NCI-H345 (cell line): Measurements from ENCODE around the gene SCGB1D4.

Experiments used
- DNase-seq: peaks from one replicate; lab custom pipeline; 2025; lab: John Stamatoyannopoulos, UW

Gene SCGB1D4

DNA sequence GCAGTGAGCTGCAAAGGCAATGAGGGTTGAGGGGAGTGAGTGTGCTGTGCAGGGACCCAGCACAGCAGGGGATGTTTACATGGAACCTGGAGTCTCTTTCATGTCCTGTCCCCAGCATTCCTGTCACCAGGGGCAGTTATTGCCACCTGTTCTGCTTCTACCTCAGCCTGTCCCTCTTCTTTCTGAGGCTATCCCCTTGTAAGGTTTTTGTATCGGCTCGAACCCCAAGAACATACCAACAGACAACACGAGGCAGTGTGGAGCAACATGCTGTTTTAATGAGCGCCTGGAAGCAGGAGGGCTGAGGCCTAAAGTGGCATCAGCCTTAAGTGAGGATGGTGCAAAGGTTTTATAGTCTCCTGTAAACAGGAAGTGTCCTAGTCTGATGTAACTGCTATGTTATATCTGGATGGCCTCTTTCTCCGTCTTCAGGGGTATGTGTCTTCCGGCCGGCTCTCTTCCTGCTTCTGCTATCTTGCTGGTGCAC lies 25.0 kb downstream of the SCGB1D4 start:
- peak; percentile 5 for DNase-seq

DNA sequence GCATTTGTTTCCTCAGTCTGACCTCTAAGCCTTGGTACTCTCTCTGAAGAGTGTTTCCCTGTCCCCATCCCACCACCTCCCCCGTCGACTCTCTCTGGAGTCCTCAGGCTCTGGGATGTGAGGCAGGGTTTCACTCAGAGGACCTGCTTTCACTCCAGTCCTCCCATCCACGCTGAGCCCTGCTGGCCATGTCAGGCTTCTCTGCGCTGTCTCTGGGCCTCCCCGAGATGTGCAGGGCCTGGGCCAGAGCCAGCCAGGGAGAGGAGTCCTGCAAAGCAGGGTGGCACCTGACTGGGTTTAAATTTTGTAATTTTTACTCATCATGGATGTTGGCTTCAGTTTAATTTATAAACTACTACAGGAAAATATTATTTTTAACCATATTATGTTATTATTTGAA lies 25.6 kb downstream of the SCGB1D4 start:
- DNase-seq = no peak

DNA sequence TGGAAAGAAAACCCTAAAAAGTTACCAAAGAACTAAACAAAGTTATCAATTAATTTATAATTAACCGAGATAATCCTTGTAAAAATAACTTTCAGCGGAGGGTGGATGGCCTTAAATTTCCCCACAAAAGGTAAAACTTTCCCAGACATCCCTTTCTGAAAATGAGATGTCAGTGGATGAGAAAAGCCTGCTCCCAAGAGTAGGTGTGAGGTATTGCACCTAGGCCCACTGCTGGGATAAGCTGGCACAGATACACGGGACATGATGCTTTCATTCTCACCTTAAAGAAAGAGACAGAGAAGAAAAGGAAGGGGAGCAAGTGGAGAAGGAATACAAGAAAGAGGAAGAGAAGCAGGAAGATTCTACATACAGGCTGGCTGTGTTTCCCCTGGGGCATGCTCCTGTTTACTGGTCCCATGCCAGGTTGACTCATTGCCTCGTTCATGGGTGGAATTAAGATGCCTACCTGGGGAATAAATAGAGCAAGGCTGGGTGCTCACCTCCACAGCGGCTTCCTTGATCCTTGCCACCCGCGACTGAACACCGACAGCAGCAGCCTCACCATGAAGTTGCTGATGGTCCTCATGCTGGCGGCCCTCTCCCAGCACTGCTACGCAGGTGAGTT lies 29.1 kb downstream of the SCGB1D4 start, which contains the start of gene SCGB2A2:
SCGB2A2 (plus strand) TSS at position 505 of the 625 bp plus-strand sequence; CDS start at position 564, 59 bp downstream.
- peak; percentile 27 for DNase-seq

DNA sequence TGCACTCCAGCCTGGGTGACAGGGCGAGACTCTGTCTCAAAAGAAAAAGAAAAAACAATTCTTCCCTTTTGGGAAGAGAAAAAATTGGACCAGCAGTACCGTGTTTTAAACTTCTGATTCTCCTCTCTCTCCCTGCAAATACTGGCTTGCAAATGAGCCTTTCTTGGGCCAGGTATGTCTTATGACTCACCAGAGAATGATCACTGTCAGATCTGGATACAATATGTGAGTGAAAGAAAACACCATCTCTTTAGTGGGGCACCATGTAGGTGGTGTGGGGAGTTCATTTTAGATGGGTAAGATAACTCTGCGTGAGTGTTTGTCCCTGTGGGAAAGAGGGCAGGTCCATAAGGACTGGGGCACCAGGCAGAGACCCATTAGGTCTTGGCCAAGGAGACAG lies 31.3 kb downstream of the SCGB1D4 start:
- no peak for DNase-seq

DNA sequence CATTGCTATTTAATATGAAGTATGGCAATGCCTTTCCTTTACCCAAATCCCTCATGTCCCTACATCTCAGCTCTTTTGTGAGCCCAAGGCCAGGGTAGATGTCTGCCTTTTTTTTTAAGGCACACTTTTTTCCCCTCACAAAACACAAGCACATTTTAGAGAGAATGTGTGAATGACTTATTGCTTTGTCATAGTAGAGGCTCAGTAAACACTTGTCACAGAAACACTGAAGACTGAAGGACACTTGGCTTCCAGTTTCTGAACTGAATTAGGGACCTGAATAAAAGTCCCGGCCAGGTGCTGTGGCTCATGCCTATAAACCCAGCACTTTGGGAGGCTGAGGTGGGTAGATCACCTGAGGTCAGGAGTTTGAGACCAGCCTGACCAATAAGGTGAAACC lies 31.8 kb downstream of the SCGB1D4 start:
- no peak for DNase-seq

DNA sequence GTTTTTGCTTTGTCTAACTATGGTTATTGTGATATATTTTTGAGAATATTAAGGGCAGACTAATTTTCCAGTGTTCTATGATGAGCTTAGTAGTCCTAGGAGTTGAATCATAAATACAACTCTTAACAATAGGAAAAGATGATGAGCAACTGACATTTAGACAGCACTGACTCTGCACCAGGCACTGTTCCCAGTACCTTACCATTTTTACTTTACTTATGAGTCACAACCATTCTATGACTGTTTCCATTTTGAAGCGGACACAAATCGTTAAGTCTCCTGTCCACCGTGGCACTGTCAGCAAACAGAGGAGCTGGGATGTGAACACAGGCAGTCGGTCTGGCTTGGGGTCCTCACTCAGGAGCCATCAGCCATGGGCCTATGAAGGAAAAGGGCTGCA lies 32.3 kb downstream of the SCGB1D4 start:
- DNase-seq = peak; percentile 3

DNA sequence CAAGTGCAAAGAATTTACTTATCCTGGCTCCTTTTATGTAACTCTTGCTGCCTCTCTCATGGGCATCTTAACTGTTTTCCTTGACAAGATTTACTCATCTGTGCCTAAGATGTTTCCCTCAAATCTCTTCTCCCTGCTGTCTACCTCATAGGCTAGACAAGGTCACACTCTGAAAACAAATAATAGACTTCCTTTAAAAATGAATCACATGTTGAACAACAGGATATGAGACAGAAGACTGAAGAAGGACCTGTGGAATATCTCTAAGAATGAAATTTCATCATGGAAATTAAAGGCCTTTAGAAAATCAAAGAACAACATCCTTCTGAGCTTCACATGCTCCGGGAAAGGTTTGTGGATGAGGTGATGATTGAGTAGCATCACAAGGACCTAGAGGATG lies 34.9 kb downstream of the SCGB1D4 start:
- no peak for DNase-seq

DNA sequence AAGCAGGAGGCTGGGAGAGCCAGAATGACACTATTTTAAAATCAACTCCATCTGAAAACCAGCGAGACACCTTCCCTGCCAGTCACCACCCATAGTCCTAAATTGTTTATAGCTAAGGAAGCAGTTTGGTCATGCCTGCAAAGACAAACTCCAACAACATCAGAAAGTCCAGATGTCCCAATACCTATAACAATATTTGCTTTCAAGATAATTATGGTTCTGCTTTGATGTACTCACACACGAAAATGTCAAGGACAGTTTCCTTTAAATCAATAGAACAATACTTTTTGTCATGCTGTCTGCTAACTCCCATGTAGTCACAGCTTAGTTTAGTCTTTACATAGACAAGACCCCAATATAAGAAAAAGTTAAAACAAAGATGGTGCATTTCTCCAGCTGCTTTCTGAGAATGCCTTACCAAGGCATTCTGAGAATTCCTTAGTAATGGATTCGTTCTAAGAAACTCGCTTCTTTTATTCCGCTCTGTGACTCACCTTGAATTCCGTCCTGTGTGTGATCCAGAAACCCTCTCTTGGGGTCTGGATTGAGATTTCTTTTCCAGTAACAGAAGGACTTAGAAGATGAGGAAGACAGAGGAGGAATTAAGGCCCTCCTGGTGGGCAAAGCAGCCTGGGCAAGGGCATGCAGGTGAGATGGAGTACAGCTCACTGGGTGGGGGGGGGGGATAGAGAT lies 38.5 kb downstream of the SCGB1D4 start:
- no peak for DNase-seq

DNA sequence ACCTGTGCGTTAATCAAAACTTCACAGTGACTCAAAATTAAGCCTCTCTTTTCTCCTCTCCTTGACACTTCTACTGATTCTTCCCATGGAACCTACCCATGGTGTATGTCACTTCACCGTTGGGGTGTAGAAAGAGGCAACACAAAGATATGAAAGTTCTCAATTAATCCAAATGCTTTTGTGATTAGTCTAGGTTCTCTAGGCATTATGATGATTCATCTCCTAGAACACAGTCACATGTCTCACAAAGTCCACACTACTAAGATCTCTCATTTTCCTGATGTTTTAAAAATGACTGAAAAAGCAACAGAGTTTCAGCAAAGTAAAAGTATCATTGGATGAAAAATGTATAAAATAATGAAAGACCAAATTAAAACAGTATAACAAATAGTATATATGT lies 42.6 kb downstream of the SCGB1D4 start:
- DNase-seq = no peak

DNA sequence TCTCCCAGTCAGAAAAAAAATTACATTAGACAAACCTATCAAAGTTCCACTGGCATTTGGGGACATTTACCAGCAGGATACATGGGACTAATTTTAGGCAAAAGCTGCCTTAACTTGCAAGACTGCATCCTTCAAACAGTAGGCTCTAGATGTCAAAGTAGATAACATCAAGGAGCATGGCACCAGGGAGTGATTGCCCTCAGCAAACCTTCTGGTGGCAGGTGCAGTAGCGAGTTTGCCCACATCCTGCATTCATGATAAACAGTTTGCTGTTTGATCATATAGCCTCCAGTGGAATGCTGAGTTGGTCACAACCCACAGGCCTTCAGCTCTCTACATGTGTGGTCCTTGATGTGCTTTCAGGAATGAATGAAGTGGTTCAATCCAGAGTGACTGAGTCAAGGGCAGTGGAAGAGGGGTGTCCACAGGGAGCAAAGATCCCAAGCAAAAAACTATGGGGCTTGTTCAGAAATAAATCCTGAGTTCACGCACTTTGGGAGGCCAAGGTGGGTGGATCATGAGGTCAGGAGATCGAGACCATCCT lies 44.8 kb downstream of the SCGB1D4 start:
- DNase-seq = no peak

DNA sequence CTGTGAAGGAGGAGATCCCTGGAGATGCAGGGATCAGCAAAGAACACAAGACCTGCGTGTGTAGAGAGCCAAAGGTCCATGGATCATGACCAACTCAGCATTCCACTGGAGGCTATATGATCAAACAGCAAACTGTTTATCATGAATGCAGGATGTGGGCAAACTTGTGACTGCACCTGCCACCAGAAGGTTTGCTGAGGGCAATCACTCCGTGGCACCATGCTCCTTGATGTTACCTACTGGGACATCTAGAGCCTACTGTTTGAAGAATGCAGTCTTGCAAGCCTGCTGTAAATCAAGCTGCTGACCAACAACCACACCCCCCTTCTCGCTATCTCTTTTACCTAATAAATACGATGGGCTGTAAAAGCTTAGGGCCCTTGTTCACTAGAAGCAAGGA lies 47.2 kb downstream of the SCGB1D4 start:
- DNase-seq = no peak
